CD14-positive monocyte (primary cell): ENCODE data around the gene ELMOD1. TPM values are rescaled to one million over a fixed set of nuclear protein-coding genes. Genes with fewer than 3 reads are reported as not detected.

ENCODE experiments used
- DNase-seq, 3 donors: peaks; one replicate each; pipeline ENCODE4 v3.0.0-alpha.2; 2011 to 2022
- H2AFZ ChIP-seq: 2 replicates; pipeline ENCODE4 v1.6.0; 2012; ENCODE audit warnings: mild to moderate bottlenecking, low read depth, low read length, inconsistent platforms; ENCODE audit not compliant: insufficient read depth, poor library complexity, severe bottlenecking
- H3K27ac ChIP-seq, 2 donors: 1 replicate in 1 of 2; 2 replicates in 1 of 2; pipeline ENCODE4 v1.5.1; 2012 to 2013; ENCODE audit warnings: low read length in 2 of 2, control low read depth in 1 of 2, inconsistent platforms in 1 of 2, low read depth in 1 of 2, mild to moderate bottlenecking in 1 of 2
- H3K27me3 ChIP-seq, 2 donors: one replicate each; pipeline versions ENCODE4 v1.6.0 to v1.6.1; 2011 to 2013; ENCODE audit warnings: low read length in 2 of 2; ENCODE audit not compliant: control insufficient read depth in 2 of 2, insufficient read depth in 2 of 2
- H3K36me3 ChIP-seq, 2 donors: replicated peaks in 1 of 2; 1 replicate in 1 of 2; 2 replicates in 1 of 2; pipeline versions ENCODE4 v1.5.1 to v1.6.1; 2012 to 2013; ENCODE audit warnings: low read length in 2 of 2, control low read depth in 1 of 2, inconsistent platforms in 1 of 2, mild to moderate bottlenecking in 1 of 2; ENCODE audit not compliant: insufficient read depth in 2 of 2, control insufficient read depth in 1 of 2
- H3K4me1 ChIP-seq, 2 donors: 1 replicate in 1 of 2; 2 replicates in 1 of 2; pipeline versions ENCODE4 v1.5.1 to v1.6.1; 2012 to 2013; ENCODE audit warnings: low read length in 2 of 2, control low read depth in 1 of 2, inconsistent platforms in 1 of 2, mild to moderate bottlenecking in 1 of 2, moderate library complexity in 1 of 2; ENCODE audit not compliant: insufficient read depth in 2 of 2, control insufficient read depth in 1 of 2
- H3K4me2 ChIP-seq: replicated peaks from 2 replicates; pipeline ENCODE3; 2012; ENCODE audit warnings: low read length, moderate library complexity, mild to moderate bottlenecking; ENCODE audit not compliant: poor library complexity, severe bottlenecking; ENCODE audit errors: extremely low read depth
- H3K4me3 ChIP-seq, 3 experiments: fragments of 200-600 bp in 1 of 3; sonication (generic) in 1 of 3; replicated peaks in 1 of 3; 1 replicate in 2 of 3; 2 replicates in 1 of 3; pipeline ENCODE4 v1.5.1; 2011 to 2013; ENCODE audit warnings: low read length in 3 of 3, mild to moderate bottlenecking in 3 of 3, control low read depth in 2 of 3, low read depth in 2 of 3, inconsistent platforms in 1 of 3, moderate library complexity in 1 of 3
- H3K79me2 ChIP-seq: 2 replicates; pipeline ENCODE4 v1.6.0; 2012; ENCODE audit warnings: mild to moderate bottlenecking, control low read depth, inconsistent platforms, low read length, moderate library complexity; ENCODE audit not compliant: insufficient read depth
- H3K9ac ChIP-seq: 2 replicates; pipeline ENCODE4 v1.6.0; 2017; ENCODE audit warnings: low read length, mild to moderate bottlenecking; ENCODE audit not compliant: insufficient read depth, poor library complexity, severe bottlenecking
- H3K9me3 ChIP-seq, 2 donors: replicated peaks in 1 of 2; 1 replicate in 1 of 2; 2 replicates in 1 of 2; pipeline versions ENCODE4 v1.5.1 to v1.6.1; 2012 to 2013; ENCODE audit warnings: low read length in 2 of 2, control low read depth in 1 of 2; ENCODE audit not compliant: control insufficient read depth in 1 of 2, insufficient read depth in 1 of 2
- H4K20me1 ChIP-seq: 2 replicates; pipeline ENCODE4 v1.6.0; 2012; ENCODE audit warnings: mild to moderate bottlenecking, low read length, control low read depth, moderate library complexity; ENCODE audit not compliant: insufficient read depth
- H3K27ac Mint-ChIP-seq, 7 donors: one replicate each; pipeline ENCODE4 v1.8.0; 2020; ENCODE audit warnings: mild to moderate bottlenecking in 7 of 7, mixed read lengths in 7 of 7, moderate library complexity in 6 of 7, inconsistent platforms in 2 of 7
- H3K27me3 Mint-ChIP-seq, 3 donors: one replicate each; pipeline ENCODE4 v1.8.0; 2021 to 2022; ENCODE audit warnings: low read depth in 3 of 3, mild to moderate bottlenecking in 3 of 3, mixed read lengths in 3 of 3, moderate library complexity in 3 of 3, inconsistent platforms in 1 of 3
- H3K36me3 Mint-ChIP-seq, 2 donors: one replicate each; pipeline ENCODE4 v1.8.0; 2020; ENCODE audit warnings: mixed read lengths in 2 of 2, inconsistent platforms in 1 of 2, mild to moderate bottlenecking in 1 of 2
- H3K4me1 Mint-ChIP-seq: one replicate; pipeline ENCODE4 v1.8.0; 2020; ENCODE audit warnings: mild to moderate bottlenecking, mixed read lengths
- H3K4me3 Mint-ChIP-seq, 2 donors: one replicate each; pipeline ENCODE4 v1.8.0; 2020; ENCODE audit warnings: mild to moderate bottlenecking in 2 of 2, mixed read lengths in 2 of 2, moderate library complexity in 1 of 2
- H3K9me3 Mint-ChIP-seq, 7 donors: one replicate each; pipeline ENCODE4 v1.8.0; 2020 to 2022; ENCODE audit warnings: mixed read lengths in 7 of 7, mild to moderate bottlenecking in 6 of 7, moderate library complexity in 6 of 7, inconsistent platforms in 2 of 7
- WGBS: methylation state at CpG from one replicate; pipeline ENCODE4 v1.1.5; 2013; ENCODE audit warnings: missing lambda C conversion rate; ENCODE audit not compliant: insufficient coverage; 5-methylcytosine and 5-hydroxymethylcytosine counted together
- intact Hi-C, 2 donors: fragments of 100-400 bp; cut with micrococcal nuclease; formaldehyde crosslinking; loops; one replicate each; pipeline versions ENCODE4 v1.15.0 to v1.15.1; 2023
- polyA plus RNA-seq, 3 donors: library from polyadenylated mRNA; depleted of rRNA in 1 of 3; unstranded in 2 of 3; stranded (reverse) in 1 of 3; fragments of 300-500 nt in 2 of 3; fragments of >200 nt in 1 of 3; fragmentation: Illumina TruSeq in 2 of 3; gene quantifications; 1 replicate in 2 of 3; 2 replicates in 1 of 3; pipeline ENCODE4 v1.2.3, GENCODE V29; 2012 to 2021
- TF ChIP-seq, protein P1 (sequence below): fragments of 200-600 bp; IDR thresholded peaks from one replicate; pipeline ENCODE4 v1.8.0; 2022; ENCODE audit warnings: antibody characterized with exemption, mild to moderate bottlenecking

The ELMOD1 gene
- polyA plus RNA-seq, 3 donors = not detected

DNA sequence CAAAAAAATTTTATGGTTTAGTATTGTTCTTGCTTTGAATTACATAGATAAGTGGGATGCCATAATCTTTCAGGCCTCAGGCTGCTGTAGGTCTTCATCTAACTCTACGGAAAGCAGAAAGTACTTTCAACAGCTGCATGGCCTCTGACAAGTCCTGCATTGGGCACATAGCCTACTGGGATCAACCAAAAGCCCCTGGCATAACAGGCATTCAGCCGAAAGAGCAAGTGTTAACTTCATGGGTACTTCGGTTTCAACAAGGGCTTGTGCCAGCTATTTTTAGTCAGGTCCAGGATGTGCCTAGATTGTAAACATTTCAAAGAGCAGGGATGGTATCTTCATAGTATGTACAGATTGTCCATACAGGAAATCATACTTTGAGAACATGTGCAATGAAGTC is 117.8 kb downstream of the ELMOD1 start:
- no peaks in the 10 kb centered on the region for H3K4me1 Mint-ChIP-seq
- H4K20me1 ChIP-seq = no peaks in the 10 kb centered on the region
- no peaks in the 10 kb centered on the region for H3K36me3 Mint-ChIP-seq
- H3K9me3 Mint-ChIP-seq = peaks cover 0 to 3% (median 2%) of the 10 kb centered on the region in 7 donors
- H3K79me2 ChIP-seq = no peaks in the 10 kb centered on the region
- H3K27ac Mint-ChIP-seq = no peak overlapping the region
- no peak overlapping the region for H3K9ac ChIP-seq
- 100% methylated on average over 2 of the region's 3 CpGs for WGBS
- TF ChIP-seq, protein P1, sequence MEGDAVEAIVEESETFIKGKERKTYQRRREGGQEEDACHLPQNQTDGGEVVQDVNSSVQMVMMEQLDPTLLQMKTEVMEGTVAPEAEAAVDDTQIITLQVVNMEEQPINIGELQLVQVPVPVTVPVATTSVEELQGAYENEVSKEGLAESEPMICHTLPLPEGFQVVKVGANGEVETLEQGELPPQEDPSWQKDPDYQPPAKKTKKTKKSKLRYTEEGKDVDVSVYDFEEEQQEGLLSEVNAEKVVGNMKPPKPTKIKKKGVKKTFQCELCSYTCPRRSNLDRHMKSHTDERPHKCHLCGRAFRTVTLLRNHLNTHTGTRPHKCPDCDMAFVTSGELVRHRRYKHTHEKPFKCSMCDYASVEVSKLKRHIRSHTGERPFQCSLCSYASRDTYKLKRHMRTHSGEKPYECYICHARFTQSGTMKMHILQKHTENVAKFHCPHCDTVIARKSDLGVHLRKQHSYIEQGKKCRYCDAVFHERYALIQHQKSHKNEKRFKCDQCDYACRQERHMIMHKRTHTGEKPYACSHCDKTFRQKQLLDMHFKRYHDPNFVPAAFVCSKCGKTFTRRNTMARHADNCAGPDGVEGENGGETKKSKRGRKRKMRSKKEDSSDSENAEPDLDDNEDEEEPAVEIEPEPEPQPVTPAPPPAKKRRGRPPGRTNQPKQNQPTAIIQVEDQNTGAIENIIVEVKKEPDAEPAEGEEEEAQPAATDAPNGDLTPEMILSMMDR = no peak
- H3K27ac ChIP-seq = no peak overlapping the region
- no peaks in the 10 kb centered on the region for H3K36me3 ChIP-seq
- no peaks in the 10 kb centered on the region for H3K9me3 ChIP-seq
- H3K27me3 ChIP-seq = peaks cover 2 to 4% of the 10 kb centered on the region in 2 donors
- no peak overlapping the region for H3K4me3 ChIP-seq
- no peak overlapping the region for H3K4me2 ChIP-seq
- H3K4me1 ChIP-seq = no peaks in the 10 kb centered on the region
- H3K4me3 Mint-ChIP-seq = no peak overlapping the region
- no peak for DNase-seq
- intact Hi-C loops = no loop called here
- no peak overlapping the region for H2AFZ ChIP-seq
- peaks cover 1 to 14% (median 9%) of the 10 kb centered on the region in 3 donors for H3K27me3 Mint-ChIP-seq

DNA sequence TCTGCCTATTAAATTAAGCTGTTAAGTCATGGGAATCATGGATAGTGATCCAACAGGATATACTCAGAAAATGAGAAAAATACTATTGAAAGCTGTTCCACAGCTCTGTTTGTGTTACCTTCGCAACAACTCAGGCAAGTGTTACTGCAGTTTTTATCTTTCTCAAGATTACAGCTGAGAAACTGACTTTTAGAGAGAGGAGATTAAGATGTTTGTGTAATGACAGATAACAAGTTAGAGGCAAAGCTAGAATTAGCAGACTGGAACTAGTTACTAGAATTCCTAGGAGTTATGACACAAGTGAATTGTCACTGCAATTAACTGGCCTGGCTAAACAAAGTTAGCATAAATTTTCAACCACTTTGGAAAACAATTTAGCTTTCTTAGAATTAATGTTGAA is 119.4 kb downstream of the ELMOD1 start:
- Histone ChIP-seq H3K27ac (no peak overlapping the region), H3K36me3 (no peaks in the 10 kb centered on the region), H3K9ac (no peak overlapping the region), H2AFZ (no peak overlapping the region), H4K20me1 (no peaks in the 10 kb centered on the region), H3K4me2 (no peak overlapping the region), H3K79me2 (no peaks in the 10 kb centered on the region), H3K4me3 (no peak overlapping the region), H3K4me1 (no peaks in the 10 kb centered on the region), H3K27me3 (peaks cover 2 to 4% of the 10 kb centered on the region in 2 donors), H3K9me3 (no peaks in the 10 kb centered on the region)
- peaks cover 0 to 3% (median 2%) of the 10 kb centered on the region in 7 donors for H3K9me3 Mint-ChIP-seq
- no peaks in the 10 kb centered on the region for H3K36me3 Mint-ChIP-seq
- H3K4me3 Mint-ChIP-seq = no peak overlapping the region
- DNase-seq = no peak
- H3K27ac Mint-ChIP-seq = no peak overlapping the region
- peaks cover 0 to 14% (median 9%) of the 10 kb centered on the region in 3 donors for H3K27me3 Mint-ChIP-seq
- no peaks in the 10 kb centered on the region for H3K4me1 Mint-ChIP-seq
- TF ChIP-seq, protein P1 = no peak
- intact Hi-C loops = no loop called here
- 100% methylated on average over 1 of the region's 1 CpG for WGBS
